Measurements from ENCODE around the gene SPG21.

- TF ChIP-seq CTCF (IDR thresholded peaks at IDR 0.05; ENCODE audit: low read length), result no peak
- TF ChIP-seq EZH2 (IDR thresholded peaks at IDR 0.05; ENCODE audit: borderline replicate concordance, low read length), result no peak
Observed at GRCh38 chr15:64959128-64959527, 30.6 kb downstream of the SPG21 start.
